ENCODE measurements around the gene DCAF7.

Gene DCAF7

DNA sequence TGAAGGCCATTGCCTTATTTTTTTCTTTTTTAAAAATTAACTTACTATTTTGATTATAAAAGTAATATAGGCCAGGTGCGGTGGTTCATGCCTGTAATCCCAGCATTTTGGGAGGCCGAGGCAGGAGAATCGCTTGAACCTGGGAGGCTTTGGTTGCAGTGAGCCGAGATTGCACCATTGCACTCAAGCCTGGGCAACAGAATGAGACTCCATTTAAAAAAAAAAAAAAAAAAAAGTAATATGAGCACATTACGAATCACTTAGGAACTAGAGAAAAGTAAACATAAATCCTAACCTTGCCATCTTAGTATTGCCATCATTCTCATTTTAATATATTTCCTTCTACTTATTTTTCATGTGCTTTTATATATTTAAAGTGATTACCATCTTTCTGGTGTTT, 37.5 kb downstream of the DCAF7 start:
- peaks cover 18% of the 10 kb centered on the region for H3K4me1 Mint-ChIP-seq
- H3K9me3 Mint-ChIP-seq = no peaks in the 10 kb centered on the region
- no peak for DNase-seq
- H3K27me3 Mint-ChIP-seq = no peaks in the 10 kb centered on the region
- no peak for ATAC-seq
- no peak overlapping the region for H3K27ac Mint-ChIP-seq
- H3K4me3 Mint-ChIP-seq = no peak overlapping the region

DNA sequence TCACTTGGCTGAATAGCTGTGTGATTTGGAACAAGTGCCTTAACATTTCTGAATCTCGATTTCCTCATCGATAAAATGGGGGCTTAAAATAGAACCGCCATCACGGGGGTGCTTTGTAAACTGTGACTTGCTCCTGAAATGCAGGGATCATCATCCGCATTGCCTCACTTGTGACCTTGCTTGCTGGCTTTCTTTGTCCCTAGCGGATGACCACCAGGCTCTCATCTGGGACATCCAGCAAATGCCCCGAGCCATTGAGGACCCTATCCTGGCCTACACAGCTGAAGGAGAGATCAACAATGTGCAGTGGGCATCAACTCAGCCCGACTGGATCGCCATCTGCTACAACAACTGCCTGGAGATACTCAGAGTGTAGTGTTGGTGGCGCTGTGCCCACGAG, 38.5 kb downstream of the DCAF7 start:
- Mint-ChIP-seq H3K4me1 (peaks cover 17% of the 10 kb centered on the region), H3K9me3 (no peaks in the 10 kb centered on the region), H3K27me3 (no peaks in the 10 kb centered on the region), H3K4me3 (no peak overlapping the region), H3K27ac (no peak overlapping the region)
- DNase-seq = no peak
- no peak for ATAC-seq

DNA sequence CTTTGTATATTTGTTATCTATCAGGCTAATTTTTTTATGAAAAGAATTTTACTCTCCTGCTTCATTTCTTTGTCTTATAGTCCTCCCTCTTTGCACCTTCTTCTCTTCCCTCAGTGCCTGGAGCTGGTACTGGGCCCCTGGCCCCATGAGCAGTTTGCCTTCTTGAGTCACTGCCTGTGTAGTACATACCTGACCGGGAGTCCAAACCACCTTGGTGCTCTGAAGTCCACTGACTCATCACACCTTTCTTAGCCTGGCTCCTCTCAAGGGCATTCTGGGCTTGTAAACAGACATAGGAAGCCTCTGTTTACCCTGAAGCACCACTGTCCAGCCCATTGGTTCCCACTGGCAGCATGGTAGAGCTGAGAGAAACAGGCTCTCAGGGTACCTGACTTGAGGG, 39.4 kb downstream of the DCAF7 start:
- no peak for ATAC-seq
- DNase-seq = no peak
- peaks cover 12% of the 10 kb centered on the region for H3K4me1 Mint-ChIP-seq
- H3K4me3 Mint-ChIP-seq = no peak overlapping the region
- H3K9me3 Mint-ChIP-seq = no peaks in the 10 kb centered on the region
- H3K27ac Mint-ChIP-seq = peak overlapping the region in 1 of 2 donors; percentile 60
- no peaks in the 10 kb centered on the region for H3K27me3 Mint-ChIP-seq

DNA sequence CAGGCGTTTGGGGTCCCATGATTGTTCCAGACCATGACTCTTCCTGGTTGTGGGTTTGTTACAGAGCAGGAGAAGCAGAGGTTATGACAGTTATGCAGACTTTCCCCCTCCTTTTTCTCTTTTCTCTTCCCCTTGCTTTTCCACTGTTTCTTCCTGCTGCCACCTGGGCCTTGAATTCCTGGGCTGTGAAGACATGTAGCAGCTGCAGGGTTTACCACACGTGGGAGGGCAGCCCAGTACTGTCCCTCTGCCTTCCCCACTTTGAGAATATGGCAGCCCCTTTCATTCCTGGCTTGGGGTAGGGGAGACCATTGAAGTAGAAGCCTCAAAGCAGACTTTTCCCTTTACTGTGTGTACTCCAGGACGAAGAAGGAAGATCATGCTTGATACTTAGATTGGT, 42.5 kb downstream of the DCAF7 start:
- ATAC-seq (no peak), DNase-seq (no peak)
- Mint-ChIP-seq H3K4me1 (peaks cover 5% of the 10 kb centered on the region), H3K4me3 (no peak overlapping the region), H3K27ac (no peak overlapping the region), H3K27me3 (no peaks in the 10 kb centered on the region), H3K9me3 (no peaks in the 10 kb centered on the region)

DNA sequence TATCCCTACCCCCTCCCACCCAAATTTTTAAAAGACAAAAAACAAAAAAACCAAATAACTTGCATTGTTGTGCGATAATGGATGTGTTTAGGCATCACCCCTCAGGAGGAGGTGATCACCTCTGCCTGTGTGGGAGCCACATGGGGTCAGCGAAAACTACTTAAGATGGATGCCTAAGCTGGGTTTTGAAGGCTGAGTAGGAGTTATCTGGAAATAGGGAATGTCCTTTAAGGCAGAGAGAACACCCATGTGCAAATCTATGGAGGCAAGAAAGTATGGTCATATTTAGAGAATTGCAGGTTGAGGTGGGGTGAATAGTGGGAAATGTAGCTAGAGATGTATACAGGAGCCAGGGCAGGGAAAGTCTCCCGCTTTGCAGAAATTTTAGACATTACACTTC, 44.9 kb downstream of the DCAF7 start:
- H3K27ac Mint-ChIP-seq = no peak overlapping the region
- no peak for ATAC-seq
- no peaks in the 10 kb centered on the region for H3K9me3 Mint-ChIP-seq
- H3K4me3 Mint-ChIP-seq = no peak overlapping the region
- no peak for DNase-seq
- H3K4me1 Mint-ChIP-seq = peaks cover 25% of the 10 kb centered on the region
- H3K27me3 Mint-ChIP-seq = no peaks in the 10 kb centered on the region

DNA sequence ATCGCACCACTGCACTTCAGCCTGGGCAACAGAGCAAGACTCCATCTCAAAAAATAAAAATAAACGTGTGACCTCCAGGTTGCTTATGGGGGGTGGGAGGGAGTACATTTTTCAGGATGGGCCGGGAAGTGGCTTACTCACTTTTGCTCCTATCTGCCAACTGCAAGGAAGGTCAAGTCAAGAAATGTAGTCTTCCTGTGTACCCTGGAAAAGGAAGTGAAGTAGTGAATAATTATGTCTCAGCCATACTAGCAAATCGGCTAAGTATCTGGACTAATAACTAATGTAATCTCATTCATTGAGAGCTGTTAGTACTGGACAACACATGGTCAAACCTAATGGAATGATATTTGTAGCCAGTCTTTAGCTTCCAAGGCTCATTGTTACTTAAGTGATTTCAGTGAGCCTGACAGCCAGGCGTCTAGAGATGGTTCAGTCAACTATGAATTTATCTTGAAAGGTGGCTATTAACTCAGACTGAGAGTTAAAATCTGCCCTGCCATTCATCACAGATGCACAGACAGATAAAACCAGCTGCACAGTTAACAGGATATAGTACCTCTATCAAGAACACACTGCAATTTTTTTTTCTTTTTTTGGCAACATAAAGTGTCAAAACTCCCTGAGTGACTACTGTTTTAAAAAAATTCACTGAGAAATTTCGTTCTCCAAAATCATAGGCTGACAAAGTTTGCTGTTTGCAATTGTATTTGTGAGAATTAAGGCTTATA, 46.7 kb downstream of the DCAF7 start:
- ATAC-seq = no peak

DNA sequence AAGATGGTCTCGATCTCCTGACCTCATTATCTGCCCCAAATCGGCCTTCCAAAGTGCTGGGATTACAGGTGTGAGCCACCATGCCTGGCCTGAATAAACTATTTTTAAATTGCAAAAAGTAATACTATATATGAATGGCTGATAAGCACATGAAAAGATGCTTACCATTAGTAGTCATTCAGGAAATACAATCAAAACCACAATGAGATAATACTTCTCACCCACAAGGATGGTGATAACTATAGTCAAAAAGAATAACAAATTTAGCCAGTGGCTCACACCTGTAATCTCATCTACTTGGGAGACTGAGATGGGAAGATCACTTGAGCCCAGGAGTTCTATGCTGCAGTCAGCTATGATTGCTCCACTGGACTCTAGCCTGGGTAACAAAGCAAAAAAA, 48.0 kb downstream of the DCAF7 start:
- no peak overlapping the region for H3K4me3 Mint-ChIP-seq

More for the DNA sequence above, 46.7 kb downstream of the DCAF7 start:
- Mint-ChIP-seq H3K27me3 (no peaks in the 10 kb centered on the region), H3K27ac (peak overlapping the region in 1 of 2 donors; percentile 8), H3K4me1 (peaks cover 37% of the 10 kb centered on the region), H3K9me3 (no peaks in the 10 kb centered on the region), H3K4me3 (no peak overlapping the region)
- DNase-seq = no peak

DNA sequence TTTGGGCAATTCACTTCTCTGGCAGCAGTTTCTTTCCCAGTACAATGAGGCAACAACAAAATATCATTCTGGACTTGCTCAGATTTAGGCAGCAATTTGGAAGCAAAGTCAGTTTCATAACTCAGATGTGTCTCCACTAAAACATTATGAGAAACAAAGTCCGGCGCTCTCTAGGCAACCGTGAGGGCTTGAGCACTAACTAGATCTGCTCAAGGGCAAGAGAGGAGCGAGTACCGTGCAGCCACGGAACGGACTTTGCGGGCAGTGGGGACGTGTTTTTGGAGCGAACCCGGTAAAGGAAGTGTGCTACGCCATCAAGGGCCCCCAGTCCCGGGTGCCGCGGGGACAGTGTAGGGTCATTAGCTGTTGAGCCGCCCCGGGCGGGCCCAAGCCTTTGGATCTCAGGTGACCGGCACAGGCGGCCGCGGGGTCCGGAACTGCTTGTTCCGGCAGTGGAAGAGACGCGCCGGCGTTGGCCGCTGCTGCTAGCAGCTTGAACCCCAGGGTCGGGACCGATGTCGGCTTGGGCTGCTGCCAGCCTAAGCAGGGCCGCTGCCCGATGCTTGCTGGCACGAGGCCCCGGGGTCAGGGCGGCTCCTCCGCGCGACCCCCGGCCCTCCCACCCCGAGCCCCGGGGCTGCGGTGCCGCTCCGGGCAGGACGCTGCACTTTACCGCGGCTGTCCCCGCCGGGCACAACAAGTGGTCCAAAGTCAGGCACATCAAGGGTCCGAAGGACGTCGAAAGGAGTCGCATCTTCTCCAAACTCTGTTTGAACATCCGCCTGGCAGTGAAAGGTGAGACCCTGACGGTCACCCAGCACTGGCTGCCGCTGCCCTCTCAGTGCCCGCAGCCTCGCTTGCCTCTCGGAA, 50.5 kb downstream of the DCAF7 start, which contains the start of gene TACO1:
TACO1 (plus strand) TSS at position 327 of the 870 bp plus-strand sequence; CDS start at position 516, 189 bp downstream.
- Mint-ChIP-seq H3K4me3 (peak within 1 kb of the TSS; percentile 93 to 96), H3K9me3 (no peaks in the 10 kb centered on the region), H3K4me1 (peaks cover 37% of the 10 kb centered on the region), H3K27ac (peak within 1 kb of the TSS; percentile 97 to 99), H3K27me3 (no peaks in the 10 kb centered on the region)
- DNase-seq (peak; percentile 77 to 82), ATAC-seq (peak; percentile 97)

More for the DNA sequence above, 48.0 kb downstream of the DCAF7 start:
- ATAC-seq (peak; percentile 68), DNase-seq (no peak)
- Mint-ChIP-seq H3K27ac (no peak overlapping the region), H3K9me3 (no peaks in the 10 kb centered on the region), H3K4me1 (peaks cover 37% of the 10 kb centered on the region), H3K27me3 (no peaks in the 10 kb centered on the region)

DNA sequence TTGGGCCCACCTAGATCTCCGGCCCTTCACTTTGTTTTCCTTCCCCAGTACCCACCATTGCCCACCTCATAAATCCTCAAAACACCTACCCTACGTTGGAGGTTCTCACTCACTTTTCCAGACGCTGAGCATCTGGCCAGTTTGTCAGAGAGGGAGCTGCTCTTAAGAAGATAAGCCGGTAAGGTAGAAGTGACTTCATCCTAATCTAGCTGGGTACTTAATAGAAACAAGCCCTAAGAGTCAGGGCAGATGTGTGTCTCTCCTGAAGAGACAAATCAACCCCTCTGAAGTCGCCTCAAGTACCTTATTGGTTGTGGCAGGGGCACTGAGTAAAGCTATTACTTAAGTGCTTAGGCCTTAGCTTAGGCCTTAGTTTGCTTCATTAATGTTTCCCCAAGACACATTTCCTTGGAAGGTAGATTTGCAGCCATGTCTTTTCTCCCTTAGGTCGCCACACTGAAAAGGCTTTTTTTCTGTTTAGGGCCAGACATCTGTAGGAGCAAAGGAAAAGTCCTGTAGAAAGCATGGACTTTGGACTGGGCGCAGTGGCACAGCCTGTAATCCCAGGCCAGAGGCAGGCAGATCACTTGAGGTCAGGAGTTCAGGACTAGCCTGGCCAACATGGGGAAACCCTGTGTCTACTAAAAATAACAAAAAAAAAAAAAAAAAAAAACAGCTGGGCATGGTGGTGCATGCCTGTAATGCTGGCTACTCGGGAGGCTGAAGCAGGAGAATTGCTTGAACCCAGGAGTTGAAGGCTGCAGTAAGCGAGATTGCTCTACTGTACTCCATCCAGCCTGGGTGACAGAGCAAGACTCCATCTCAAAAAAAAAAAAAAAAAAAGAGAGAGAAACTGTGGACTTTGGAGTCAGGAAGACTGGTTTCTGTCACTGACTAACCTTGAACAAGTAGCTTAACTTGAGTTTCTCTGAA, 51.4 kb downstream of the DCAF7 start:
- peak overlapping the region; percentile 97 to 99 for H3K27ac Mint-ChIP-seq
- DNase-seq (no peak), ATAC-seq (no peak)
- H3K4me1 Mint-ChIP-seq = peaks cover 37% of the 10 kb centered on the region
- peak overlapping the region; percentile 93 to 96 for H3K4me3 Mint-ChIP-seq
- H3K9me3 Mint-ChIP-seq = no peaks in the 10 kb centered on the region
- H3K27me3 Mint-ChIP-seq = no peaks in the 10 kb centered on the region

DNA sequence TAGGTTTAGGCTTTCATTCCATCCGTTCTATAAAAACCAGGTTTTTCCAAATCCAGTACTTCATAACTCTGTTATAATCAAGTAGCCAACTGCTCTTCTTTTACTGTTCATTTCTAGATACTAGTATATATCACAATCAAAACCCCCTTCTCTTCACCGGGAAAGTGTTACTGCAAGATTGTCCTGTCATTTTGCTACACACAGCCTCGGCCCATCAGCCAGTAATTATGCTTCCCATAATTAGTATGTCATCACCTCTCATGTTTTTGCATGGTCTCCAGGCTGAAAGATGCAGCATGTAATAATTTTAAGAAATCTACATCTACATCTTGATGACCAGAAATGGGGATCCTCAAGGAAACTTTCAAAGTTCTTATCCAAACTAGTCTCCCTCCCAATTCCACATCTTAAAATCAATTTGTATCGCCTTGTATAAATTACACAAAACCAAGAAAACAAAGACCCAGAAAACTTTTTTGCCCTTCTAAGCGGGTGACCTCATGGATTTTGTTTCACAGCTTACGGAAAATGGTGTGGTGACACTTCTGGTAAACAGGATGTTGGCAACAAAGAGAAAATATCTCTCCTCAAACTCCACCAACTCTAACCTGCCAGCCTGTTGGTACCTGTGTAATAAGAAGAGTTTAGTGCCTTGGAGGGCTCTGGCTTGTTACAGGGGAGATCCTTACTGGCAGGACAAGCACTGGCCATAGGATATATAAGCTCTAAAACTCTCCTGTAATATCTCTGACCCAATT, 59.7 kb downstream of the DCAF7 start:
- DNase-seq (no peak), ATAC-seq (no peak)
- no peaks in the 10 kb centered on the region for H3K9me3 Mint-ChIP-seq
- no peaks in the 10 kb centered on the region for H3K27me3 Mint-ChIP-seq
- peaks cover 29% of the 10 kb centered on the region for H3K4me1 Mint-ChIP-seq
- peak overlapping the region in 1 of 2 donors; percentile 16 for H3K4me3 Mint-ChIP-seq
- peak overlapping the region; percentile 88 to 96 for H3K27ac Mint-ChIP-seq

DNA sequence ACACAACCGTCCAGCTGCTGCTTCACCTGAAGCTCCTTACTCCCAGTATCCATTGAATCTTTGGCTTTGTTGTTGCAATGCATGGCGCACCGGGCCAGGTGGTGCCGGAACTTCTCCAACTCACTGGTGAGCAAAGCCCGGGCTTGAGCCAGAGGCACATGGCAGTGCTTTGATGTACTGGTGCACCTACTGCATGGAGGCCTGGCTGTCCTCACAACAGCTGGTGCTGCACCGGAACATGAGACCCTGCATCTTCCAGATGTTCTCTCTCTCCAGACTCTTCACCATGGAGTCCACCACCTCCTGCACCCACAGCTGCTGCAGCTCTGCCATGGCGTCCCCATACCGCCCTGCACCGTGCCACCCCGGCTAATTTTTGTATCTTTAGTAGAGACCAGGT, 60.6 kb downstream of the DCAF7 start:
- DNase-seq = no peak

DNA sequence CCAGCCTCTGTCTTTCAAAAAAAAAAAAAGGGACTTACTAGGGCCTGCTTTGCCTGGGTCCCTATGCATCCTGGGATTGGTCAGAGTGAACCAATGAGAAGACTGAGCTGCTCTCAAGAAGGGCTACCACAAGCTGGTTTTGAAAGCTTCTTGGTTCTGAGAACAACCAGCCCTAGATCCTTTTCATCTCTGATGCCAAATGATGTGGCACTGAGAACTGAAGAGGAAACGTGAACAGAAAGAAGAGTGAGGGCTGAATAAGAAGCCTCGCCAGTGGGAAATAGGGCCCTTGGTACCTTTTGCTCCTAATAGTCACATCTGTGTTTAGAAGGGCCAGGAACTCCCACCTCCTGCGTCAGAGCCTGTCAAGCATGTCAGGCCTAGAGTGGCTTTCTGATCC, 61.1 kb downstream of the DCAF7 start:
- no peaks in the 10 kb centered on the region for H3K9me3 Mint-ChIP-seq
- H3K27me3 Mint-ChIP-seq = no peaks in the 10 kb centered on the region
- H3K4me1 Mint-ChIP-seq = peaks cover 29% of the 10 kb centered on the region
- H3K27ac Mint-ChIP-seq = peak overlapping the region; percentile 88 to 96
- peak; percentile 86 for ATAC-seq
- DNase-seq = peak; percentile 10 to 41
- peak overlapping the region; percentile 50 to 56 for H3K4me3 Mint-ChIP-seq

More for the DNA sequence above, 60.6 kb downstream of the DCAF7 start:
- Mint-ChIP-seq H3K9me3 (no peaks in the 10 kb centered on the region), H3K27ac (peak overlapping the region; percentile 88 to 96), H3K27me3 (no peaks in the 10 kb centered on the region), H3K4me1 (peaks cover 29% of the 10 kb centered on the region), H3K4me3 (peak overlapping the region; percentile 50 to 56)
- ATAC-seq = peak; percentile 6

DNA sequence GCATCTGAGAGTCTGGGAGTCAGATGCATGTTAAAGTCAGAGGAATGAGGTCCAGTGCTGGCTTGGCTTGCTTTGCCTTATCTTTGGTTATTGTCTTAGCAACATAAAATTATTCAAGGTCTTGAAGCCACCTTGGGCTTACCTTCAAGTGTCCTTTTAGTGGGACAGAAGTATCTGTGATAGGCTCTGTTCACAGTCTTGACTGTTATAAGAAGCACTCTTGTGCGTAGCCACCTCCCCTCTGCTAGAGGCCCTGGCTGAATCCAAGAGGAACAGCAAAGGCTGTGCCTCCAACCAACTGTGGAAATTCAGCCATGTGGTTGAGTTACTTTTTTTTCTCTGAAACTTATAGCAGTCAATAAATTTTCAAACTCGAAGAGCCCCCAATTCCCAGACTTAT, 63.4 kb downstream of the DCAF7 start:
- Mint-ChIP-seq H3K27me3 (no peaks in the 10 kb centered on the region), H3K4me1 (peaks cover 29% of the 10 kb centered on the region), H3K27ac (no peak overlapping the region), H3K9me3 (no peaks in the 10 kb centered on the region), H3K4me3 (no peak overlapping the region)
- ATAC-seq (no peak), DNase-seq (no peak)

DNA sequence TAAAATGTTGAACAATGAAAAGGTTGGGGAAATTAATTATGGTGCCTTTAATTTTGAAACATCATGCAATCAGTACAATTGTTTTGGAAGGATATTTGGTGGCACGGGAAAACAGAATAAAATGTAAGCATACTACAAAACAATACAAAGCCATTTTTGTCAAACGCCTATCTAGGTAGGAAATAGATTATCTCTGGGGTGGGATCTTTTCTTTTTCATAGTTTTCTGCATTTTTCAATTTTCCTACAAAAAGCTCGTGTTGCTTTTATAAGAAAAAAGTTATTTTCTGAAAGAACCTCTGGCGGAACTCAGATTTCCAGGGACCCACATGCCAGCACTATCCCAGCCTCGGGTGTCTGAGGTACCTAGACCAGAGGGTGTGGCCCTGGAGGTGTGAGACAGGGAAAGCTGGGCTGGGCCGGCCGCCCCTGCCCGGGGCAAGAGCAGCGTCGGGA, 71.0 kb downstream of the DCAF7 start:
- peaks cover 36% of the 10 kb centered on the region for H3K4me1 Mint-ChIP-seq
- no peaks in the 10 kb centered on the region for H3K9me3 Mint-ChIP-seq
- ATAC-seq (no peak), DNase-seq (no peak)
- H3K4me3 Mint-ChIP-seq = peak overlapping the region; percentile 90 to 94
- peak overlapping the region; percentile 59 to 62 for H3K27ac Mint-ChIP-seq
- H3K27me3 Mint-ChIP-seq = no peaks in the 10 kb centered on the region

Measured in stimulated activated naive CD8-positive, alpha-beta T cell treated with anti-CD3 and anti-CD28 coated beads, Interleukin-15, amount 100 ng/mL, for 72 hours (primary cell).